Measurements from ENCODE around the gene SYNDIG1.

The SYNDIG1 gene

DNA sequence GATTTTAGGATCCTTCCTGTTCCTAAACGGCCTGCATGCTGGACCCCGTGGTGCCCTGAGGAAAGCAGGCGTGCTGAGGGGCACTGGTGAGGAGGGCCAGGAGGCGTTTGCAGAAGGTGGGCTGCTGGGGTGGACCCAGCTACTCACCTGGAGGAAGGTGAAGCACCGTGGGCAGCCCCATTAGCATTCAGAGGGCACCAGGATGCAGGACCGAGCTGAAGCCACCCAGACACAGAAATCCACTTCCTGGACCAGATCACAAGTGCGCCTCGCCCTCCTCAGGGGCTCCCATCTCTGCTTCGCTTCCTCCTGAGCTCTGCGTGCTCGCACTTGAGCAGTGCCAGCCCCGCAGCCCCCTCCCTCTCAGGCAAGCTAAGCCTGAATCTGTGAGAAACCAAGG lies 187.0 kb downstream of the SYNDIG1 start:
- H3K4me1 ChIP-seq (ENCODE audit: insufficient read depth, poor library complexity, severe bottlenecking): no peaks in the 10 kb centered on the region
- H3K27me3 ChIP-seq (ENCODE audit: insufficient read depth, poor library complexity, severe bottlenecking): no peaks in the 10 kb centered on the region
- ATAC-seq (ENCODE audit: low read depth) (no peak), DNase-seq (ENCODE audit: low spot score) (no peak)
- no peaks in the 10 kb centered on the region for H3K36me3 ChIP-seq (ENCODE audit: low read depth)
- H3K4me3 ChIP-seq (ENCODE audit: severe bottlenecking): no peak overlapping the region
- no peak overlapping the region for H3K27ac ChIP-seq (ENCODE audit: poor library complexity, severe bottlenecking)
- H3K9me3 ChIP-seq (ENCODE audit: severe bottlenecking): no peaks in the 10 kb centered on the region
- TF ChIP-seq, protein P1, sequence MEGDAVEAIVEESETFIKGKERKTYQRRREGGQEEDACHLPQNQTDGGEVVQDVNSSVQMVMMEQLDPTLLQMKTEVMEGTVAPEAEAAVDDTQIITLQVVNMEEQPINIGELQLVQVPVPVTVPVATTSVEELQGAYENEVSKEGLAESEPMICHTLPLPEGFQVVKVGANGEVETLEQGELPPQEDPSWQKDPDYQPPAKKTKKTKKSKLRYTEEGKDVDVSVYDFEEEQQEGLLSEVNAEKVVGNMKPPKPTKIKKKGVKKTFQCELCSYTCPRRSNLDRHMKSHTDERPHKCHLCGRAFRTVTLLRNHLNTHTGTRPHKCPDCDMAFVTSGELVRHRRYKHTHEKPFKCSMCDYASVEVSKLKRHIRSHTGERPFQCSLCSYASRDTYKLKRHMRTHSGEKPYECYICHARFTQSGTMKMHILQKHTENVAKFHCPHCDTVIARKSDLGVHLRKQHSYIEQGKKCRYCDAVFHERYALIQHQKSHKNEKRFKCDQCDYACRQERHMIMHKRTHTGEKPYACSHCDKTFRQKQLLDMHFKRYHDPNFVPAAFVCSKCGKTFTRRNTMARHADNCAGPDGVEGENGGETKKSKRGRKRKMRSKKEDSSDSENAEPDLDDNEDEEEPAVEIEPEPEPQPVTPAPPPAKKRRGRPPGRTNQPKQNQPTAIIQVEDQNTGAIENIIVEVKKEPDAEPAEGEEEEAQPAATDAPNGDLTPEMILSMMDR (IDR thresholded peaks at IDR 0.05; ENCODE audit: poor library complexity, severe bottlenecking): no peak

DNA sequence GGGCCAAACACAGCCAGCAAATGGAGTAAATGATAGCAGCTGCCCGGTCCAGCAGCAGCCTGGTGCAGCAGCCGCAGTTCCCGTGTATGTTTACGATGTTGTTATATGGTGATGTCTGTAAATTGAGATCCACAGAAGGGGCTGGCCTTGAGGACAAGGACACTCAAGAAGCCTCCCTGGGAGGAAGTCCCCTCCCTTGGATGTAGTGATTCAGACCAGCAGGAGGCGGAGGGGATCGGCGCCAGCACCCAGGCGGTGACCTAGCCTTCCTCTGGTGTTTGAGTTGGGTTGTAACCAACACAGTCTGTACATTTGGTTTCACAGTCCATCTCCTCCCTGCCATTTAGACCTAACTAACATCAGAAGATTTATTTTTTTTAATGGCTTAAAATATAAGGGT lies 187.8 kb downstream of the SYNDIG1 start:
- Histone ChIP-seq H3K4me3 (ENCODE audit: severe bottlenecking) (no peak overlapping the region), H3K36me3 (ENCODE audit: low read depth) (no peaks in the 10 kb centered on the region), H3K9me3 (ENCODE audit: severe bottlenecking) (no peaks in the 10 kb centered on the region), H3K27me3 (ENCODE audit: insufficient read depth, poor library complexity, severe bottlenecking) (no peaks in the 10 kb centered on the region), H3K4me1 (ENCODE audit: insufficient read depth, poor library complexity, severe bottlenecking) (no peaks in the 10 kb centered on the region), H3K27ac (ENCODE audit: poor library complexity, severe bottlenecking) (no peak overlapping the region)
- TF ChIP-seq, protein P1 (IDR thresholded peaks at IDR 0.05; ENCODE audit: poor library complexity, severe bottlenecking): no peak
- ATAC-seq (ENCODE audit: low read depth): no peak
- no peak for DNase-seq (ENCODE audit: low spot score)

DNA sequence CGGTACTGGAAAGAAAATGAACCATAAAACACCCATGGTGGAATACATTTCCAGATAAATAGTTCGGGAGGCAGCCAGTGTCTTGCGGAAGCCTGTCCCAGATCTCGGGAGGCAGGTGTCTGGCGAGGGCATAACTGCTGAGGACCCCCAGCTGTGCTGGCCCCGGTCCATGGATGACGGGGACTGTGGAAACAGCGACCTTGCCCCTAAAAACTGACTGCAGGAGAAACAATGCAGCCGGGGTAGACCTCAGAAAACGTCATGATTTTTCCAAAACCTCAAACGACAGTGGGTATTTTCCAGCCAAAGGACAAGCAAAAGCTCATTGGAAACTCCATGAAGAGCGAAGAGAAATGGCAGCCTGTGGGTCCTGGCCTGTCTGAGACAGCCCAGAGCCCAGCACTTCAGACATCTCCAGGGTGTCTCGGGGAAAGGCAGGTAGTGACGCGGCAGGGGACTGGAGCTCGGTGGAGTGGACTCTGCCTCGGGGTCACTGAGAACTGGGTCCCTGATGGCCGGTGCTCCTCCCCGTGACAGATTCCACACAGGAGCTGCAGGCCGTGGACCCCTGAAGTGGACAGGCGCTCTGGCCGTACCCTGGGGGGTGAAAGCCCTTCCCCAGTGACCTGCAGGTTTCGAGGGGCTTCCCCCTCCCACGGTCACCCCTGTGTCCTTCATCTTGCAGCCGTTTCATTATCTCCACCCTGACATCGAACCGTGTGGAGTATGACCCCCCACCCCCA lies 188.6 kb downstream of the SYNDIG1 start:
- H3K36me3 ChIP-seq (ENCODE audit: low read depth): no peaks in the 10 kb centered on the region
- DNase-seq (ENCODE audit: low spot score): no peak
- H3K4me1 ChIP-seq (ENCODE audit: insufficient read depth, poor library complexity, severe bottlenecking): no peaks in the 10 kb centered on the region
- H3K27ac ChIP-seq (ENCODE audit: poor library complexity, severe bottlenecking): no peak overlapping the region
- no peaks in the 10 kb centered on the region for H3K9me3 ChIP-seq (ENCODE audit: severe bottlenecking)
- no peak overlapping the region for H3K4me3 ChIP-seq (ENCODE audit: severe bottlenecking)
- ATAC-seq (ENCODE audit: low read depth): no peak
- TF ChIP-seq, protein P1 (IDR thresholded peaks at IDR 0.05; ENCODE audit: poor library complexity, severe bottlenecking): no peak
- H3K27me3 ChIP-seq (ENCODE audit: insufficient read depth, poor library complexity, severe bottlenecking): no peaks in the 10 kb centered on the region

DNA sequence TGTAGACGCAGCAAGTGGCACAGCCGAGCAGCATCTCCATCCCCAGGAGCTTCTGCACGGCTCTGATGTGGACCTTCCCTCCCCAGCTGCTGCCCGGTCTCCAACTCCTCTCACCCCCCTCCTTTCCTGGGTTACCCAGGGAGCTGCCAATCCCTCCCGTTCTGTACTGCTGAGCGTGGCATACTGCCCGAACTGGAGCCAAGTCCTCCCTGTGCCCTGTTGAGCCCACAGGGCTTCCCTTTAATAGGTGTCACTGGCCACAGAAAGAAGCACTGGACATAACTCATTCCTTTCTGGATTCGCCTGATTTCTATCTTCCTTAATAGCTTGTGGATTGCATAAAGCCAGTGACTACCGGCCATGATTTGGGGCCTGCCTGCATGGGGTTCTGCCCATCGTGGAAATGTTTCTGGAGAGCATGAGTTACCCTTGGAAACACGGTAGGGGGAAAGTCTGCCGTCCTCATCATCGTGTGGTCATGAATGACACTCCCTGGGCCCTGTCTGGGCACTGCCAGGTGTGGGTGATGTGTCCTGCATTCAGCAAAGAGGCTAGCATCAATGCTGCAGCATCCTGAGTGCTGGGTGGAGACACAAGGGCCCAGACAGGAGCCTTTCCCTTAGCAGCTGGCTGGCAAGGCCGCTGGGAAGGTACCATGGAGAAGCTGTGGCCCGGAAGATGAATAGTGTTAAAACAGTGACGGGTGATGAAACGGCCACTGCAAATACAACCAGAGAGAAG lies 189.7 kb downstream of the SYNDIG1 start:
- DNase-seq (ENCODE audit: low spot score) (no peak), ATAC-seq (ENCODE audit: low read depth) (no peak)
- H3K4me3 ChIP-seq (ENCODE audit: severe bottlenecking): no peak overlapping the region
- H3K27ac ChIP-seq (ENCODE audit: poor library complexity, severe bottlenecking): no peak overlapping the region
- TF ChIP-seq, protein P1 (IDR thresholded peaks at IDR 0.05; ENCODE audit: poor library complexity, severe bottlenecking): no peak
- H3K4me1 ChIP-seq (ENCODE audit: insufficient read depth, poor library complexity, severe bottlenecking): no peaks in the 10 kb centered on the region
- H3K27me3 ChIP-seq (ENCODE audit: insufficient read depth, poor library complexity, severe bottlenecking): no peaks in the 10 kb centered on the region
- no peaks in the 10 kb centered on the region for H3K36me3 ChIP-seq (ENCODE audit: low read depth)
- H3K9me3 ChIP-seq (ENCODE audit: severe bottlenecking): no peaks in the 10 kb centered on the region

DNA sequence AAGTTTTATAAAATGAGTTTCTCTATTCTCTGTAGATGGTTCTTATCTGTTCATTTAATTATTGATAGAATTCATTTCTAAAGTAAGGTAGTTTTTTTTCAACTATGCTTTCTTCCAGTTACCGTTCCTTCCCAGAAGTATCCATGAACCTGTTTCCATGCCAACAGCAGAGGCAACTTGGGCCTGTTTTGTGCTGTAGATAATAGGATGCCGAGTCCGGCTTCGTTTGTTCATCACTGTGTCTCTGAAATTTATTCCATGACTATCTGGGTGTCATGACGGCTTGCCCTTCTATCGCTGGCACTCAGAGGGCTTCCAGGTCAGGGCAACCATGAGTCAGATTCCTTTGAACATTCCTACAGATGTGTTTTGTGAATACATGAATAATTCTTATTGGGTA lies 190.4 kb downstream of the SYNDIG1 start:
- Histone ChIP-seq H3K27ac (ENCODE audit: poor library complexity, severe bottlenecking) (no peak overlapping the region), H3K36me3 (ENCODE audit: low read depth) (no peaks in the 10 kb centered on the region), H3K9me3 (ENCODE audit: severe bottlenecking) (no peaks in the 10 kb centered on the region), H3K4me3 (ENCODE audit: severe bottlenecking) (no peak overlapping the region), H3K27me3 (ENCODE audit: insufficient read depth, poor library complexity, severe bottlenecking) (no peaks in the 10 kb centered on the region), H3K4me1 (ENCODE audit: insufficient read depth, poor library complexity, severe bottlenecking) (no peaks in the 10 kb centered on the region)
- TF ChIP-seq, protein P1 (IDR thresholded peaks at IDR 0.05; ENCODE audit: poor library complexity, severe bottlenecking): no peak
- no peak for ATAC-seq (ENCODE audit: low read depth)
- no peak for DNase-seq (ENCODE audit: low spot score)

Data from RWPE2 (cell line).